Stimulated activated CD8-positive, alpha-beta memory T cell treated with anti-CD3 and anti-CD28 coated beads, Interleukin-4, amount 100 ng/mL, for 1 hour (primary cell): ENCODE data around the gene BTBD9.

ENCODE experiments used
- DNase-seq, 2 donors: peaks; one replicate each; pipeline ENCODE4 v3.0.0-alpha.2; 2020; ENCODE audit warnings: low read depth in 2 of 2, low spot score in 1 of 2

Gene BTBD9

GRCh38 chr6:38485488-38485887, 154.2 kb downstream of the BTBD9 start:
- DNase-seq: no peak

- no peak for DNase-seq
Measured at GRCh38 chr6:38484656-38485055, 155.1 kb downstream of the BTBD9 start.

- no peak for DNase-seq
Measured at GRCh38 chr6:38483526-38483925, 156.2 kb downstream of the BTBD9 start.

DNA sequence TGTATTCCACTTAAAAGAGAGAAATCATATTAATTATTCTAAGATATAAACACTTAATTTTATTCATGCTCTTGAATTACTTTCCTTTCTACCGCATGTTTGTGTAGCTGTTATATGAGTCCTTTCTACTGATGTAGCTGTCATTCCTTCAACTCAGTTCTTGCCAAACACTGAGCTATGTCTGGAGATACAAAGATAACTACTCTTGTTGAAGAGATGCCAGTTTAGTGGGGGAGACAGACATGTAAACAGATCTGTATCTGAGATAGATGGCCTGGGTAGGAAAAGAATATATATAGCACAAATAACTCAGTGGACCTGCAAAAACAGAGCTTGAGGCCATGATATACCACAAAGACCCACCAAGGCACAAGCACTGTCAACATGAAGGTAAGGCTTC, 157.3 kb downstream of the BTBD9 start:
- no peak for DNase-seq

GRCh38 chr6:38481851-38482250, 157.9 kb downstream of the BTBD9 start:
- DNase-seq: no peak

- no peak for DNase-seq
Measured at GRCh38 chr6:38481211-38481836, 158.4 kb downstream of the BTBD9 start.

DNA sequence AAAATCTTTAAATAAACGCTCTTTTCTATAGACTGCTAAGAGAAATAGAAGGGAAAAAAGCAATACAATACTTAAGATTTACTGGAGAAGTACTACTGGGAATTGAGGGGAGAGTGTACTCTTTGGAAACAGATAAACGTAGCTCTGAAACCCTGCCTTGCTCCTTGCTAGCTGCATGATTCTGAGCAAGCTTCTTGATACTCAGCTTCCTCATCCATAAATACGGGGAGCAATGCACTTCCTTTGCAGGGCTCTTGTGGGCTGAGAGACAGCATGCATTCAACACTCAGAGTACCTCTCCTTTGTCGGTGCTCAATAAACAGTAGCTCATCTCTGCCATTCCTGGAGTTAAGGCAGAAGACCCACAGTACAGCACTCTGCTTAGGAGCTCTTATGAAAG, 159.7 kb downstream of the BTBD9 start:
- no peak for DNase-seq

- no peak for DNase-seq
Measured at GRCh38 chr6:38479331-38479730, 160.4 kb downstream of the BTBD9 start.

DNA sequence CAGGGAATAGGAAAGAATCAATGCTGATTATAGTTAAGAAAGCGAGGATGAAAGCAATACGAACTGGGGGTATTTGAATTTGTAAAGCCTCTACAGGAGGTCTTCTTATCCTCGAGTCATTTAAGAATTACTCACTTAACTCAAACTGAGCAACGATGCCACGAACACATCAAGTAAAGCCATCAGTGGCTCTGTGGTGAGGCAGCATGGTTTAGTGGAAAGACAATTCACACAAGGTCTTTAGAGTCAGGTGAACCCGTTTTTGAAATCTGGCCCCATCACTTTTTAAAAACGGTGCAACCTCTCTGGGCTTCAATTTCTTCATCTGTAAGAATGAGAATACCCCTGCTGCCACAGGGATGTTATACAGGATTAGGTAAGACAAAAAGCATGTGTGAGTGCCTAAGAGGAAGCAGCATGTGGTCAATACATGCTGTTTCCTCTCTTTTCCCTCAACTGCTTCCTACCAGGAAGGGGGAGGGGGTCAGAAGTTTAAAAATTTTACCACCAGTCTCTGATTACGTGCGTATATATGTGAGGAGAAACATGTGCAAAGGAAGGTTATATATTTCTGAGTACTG, 162.0 kb downstream of the BTBD9 start:
- no peak for DNase-seq

GRCh38 chr6:38476888-38477287, 162.8 kb downstream of the BTBD9 start:
- DNase-seq: no peak

GRCh38 chr6:38476141-38476540, 163.6 kb downstream of the BTBD9 start:
- DNase-seq: no peak

DNA sequence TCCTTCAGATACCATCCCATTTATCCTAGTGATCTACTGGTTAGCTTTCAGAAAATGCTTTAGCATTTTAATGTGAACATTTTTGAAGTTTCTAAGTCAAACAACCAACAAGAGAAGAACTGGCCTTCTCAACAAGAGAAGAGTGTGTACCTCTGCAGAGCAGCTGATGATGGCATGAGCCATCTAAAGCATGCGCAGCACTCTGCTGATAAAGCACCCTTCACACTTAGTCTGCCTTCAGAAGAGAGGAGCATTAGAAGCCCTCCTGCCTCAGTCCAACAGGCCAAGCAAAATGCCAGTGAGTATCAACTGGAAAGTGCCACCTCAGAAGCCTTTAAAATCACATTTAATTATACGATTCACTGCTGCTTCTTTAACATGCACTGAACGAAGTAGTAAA, 169.2 kb downstream of the BTBD9 start:
- no peak for DNase-seq

DNA sequence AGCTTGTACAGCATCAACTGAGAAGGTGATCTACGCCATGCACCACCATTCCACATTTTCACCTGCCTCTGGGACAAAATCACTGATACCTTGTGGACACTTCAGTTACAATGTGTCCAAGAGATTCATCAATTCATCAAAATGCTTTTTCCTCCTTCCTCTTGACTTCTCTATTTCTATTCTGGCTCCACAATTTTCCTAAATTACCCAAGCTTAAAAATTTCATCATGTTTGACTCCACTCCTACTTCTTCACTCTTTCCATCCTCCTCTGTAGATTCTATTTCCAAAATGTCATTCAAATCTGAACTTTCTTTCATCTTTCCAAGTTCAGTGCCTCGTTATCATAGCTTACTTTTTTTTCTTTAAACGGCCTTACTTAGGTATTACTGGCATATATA, 172.2 kb downstream of the BTBD9 start:
- DNase-seq: no peak

GRCh38 chr6:38460186-38460585, 179.5 kb downstream of the BTBD9 start:
- no peak for DNase-seq

DNA sequence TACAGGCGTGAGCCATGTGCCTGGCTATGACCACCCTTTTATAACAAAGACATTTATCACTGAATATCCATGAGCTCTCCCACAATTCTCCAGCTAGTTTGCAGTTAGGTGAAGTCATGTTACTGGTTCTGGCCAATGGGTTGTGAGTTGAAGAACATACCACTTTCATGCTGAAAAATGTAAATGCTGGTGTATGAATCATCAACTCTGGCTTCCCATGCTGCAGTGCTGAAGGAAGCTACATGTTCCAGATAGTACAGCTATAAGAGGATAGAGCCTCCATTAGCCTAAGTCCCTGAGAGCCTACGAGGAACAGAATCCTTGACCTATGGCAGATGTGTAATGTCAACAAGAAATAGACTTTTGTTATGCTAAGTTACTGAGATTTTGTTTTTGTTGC, 180.4 kb downstream of the BTBD9 start:
- no peak for DNase-seq

DNA sequence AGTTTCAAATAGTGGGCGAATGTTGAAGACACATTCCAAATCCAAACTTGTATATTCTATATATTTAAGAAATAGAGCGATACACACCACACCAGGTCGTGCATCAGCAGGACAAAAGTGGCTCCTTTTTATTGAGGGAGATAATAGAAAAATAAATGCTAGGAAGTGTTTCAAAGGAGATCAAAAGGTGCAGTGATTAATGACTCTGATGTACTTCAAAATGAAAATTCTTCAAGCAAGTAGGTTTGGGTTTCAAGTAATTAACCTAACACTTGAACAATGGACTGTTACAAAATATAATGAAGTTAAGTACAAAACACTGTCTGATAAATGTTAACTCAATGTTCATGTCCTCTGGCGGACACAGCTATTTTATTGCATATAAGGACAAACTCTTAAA, 185.9 kb downstream of the BTBD9 start:
- DNase-seq: no peak

DNA sequence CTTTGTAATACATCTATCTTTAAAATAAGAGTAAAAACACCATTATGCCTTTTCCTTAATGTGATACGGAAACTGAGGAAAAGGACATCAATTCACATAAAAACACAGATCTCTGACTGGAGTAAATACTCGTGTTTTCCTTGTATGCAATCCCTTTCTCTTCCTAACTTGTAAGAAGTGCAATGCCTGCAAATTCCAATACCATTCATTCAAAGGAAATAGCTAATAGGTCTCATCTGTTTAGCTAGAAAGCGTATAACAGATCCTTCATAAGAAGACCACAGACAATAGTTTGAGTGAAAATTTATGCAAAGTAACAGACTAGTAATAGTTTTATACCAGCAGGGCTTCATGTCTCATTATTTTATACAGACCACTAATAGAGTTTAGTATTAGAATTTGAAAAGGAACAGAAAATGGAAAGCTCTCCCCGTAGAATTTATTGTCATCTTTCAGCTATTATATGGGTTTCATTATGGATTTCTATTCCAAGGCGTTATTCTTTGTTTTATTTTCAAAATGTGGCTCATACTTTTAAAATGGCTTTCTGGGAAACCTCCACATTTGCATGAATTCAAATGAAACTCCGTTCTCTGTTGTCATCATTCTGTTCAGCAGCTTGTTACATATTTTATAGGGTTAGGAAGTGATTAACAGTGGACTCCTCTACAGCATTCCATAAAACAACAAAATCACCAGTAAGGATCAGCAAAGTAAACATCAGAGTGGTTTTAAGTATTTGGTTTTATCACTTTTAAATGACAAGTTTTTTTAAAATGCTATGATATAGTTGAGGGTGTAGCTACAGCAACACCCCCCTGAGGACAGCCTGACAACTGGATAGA, 186.7 kb downstream of the BTBD9 start:
- DNase-seq: no peak

DNA sequence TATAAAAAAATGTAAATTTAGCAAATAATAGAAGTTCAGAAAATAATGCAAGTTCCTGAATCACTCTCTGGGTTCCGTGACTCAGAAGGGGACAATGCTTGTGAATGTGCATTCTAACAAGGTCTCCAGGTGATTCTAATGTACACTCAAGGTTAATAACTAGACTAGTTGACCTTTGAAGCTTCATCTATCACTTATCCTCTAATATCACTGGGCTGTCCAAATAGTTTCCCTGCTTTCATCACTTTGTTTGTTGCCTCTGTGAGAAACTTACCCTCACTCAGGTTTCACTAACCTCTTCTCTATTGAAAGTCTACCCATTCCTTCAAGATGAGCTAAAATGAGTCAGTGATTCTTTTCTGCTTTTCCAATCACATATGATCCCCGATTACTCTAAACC, 189.0 kb downstream of the BTBD9 start:
- no peak for DNase-seq

DNA sequence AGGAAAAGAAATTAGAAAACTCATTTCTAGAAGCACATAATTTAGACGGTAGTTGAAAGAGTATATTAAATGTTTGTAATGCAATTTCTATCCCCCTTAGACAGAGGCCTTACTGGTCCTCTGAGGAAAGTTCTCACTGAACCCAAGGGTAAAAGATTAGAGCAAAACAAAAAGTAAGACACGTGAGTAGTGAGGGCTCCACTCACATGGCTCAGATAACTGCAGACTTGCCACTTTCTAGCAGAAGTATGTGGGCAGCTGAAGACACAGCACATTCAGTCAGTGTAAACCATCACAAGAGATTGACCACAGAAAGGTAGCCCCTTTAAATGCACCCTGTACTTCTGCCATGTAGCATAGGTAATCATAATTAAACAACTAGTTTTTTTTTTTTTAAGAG, 193.8 kb downstream of the BTBD9 start:
- DNase-seq: no peak

DNA sequence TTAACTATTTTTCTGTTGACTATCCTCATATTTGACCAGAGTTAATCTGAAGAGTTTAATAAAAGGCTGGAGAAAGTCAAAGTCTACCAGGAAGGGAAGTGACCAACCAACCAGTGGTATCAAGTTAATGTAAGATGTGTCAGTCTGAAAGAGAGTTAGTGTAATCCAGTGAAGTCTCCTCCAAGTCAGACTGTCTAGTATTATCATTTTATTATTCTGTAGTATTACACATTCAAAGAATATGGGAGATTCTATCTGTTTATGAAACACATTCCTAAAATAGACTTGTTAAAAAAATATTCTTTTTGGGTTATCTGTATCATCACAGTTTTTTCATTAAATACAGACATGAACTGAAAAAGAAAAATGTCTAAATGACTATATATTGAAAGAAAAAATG, 194.4 kb downstream of the BTBD9 start:
- no peak for DNase-seq

- DNase-seq: no peak
Measured at GRCh38 chr6:38443352-38444144, 196.2 kb downstream of the BTBD9 start.

- DNase-seq: no peak
Measured at GRCh38 chr6:38438097-38438496, 201.6 kb downstream of the BTBD9 start.
